HepG2 (cell line): ENCODE results near the gene NDUFS1. TPM values are rescaled to one million over a fixed set of nuclear protein-coding genes. Genes with fewer than 3 reads are reported as not detected.
A peak's percentile ranks its signal among the peaks of the same experiment; 100 is the strongest.

Source experiments
- BATF2 ChIP-seq: sonication (generic); formaldehyde crosslinking; IDR thresholded peaks from 2 replicates; pipeline ENCODE4 v1.8.0; 2022; ENCODE audit warnings: mild to moderate bottlenecking, missing genetic modification reagents, moderate library complexity
- CHCHD3 ChIP-seq: sonication (generic); formaldehyde crosslinking; IDR thresholded peaks from 2 replicates; pipeline ENCODE4 v1.8.0; 2022; ENCODE audit warnings: mild to moderate bottlenecking, missing genetic modification reagents, moderate library complexity
- DMTF1 ChIP-seq: sonication (generic); formaldehyde crosslinking; IDR thresholded peaks from 2 replicates; pipeline ENCODE4 v1.4.0; 2020; ENCODE audit warnings: mild to moderate bottlenecking, missing genetic modification reagents
- HINFP ChIP-seq: sonication (generic); formaldehyde crosslinking; IDR thresholded peaks from 2 replicates; pipeline ENCODE4 v1.4.0; 2020; ENCODE audit warnings: low read depth, mild to moderate bottlenecking, missing genetic modification reagents
- HNF4G ChIP-seq, 2 experiments: sonication (generic) in 1 of 2; formaldehyde crosslinking in 1 of 2; IDR thresholded peaks; 2 replicates each; pipeline versions ENCODE4 v1.4.0 to v1.6.1; 2011 to 2020; ENCODE audit warnings: borderline replicate concordance in 2 of 2, low read depth in 2 of 2, mild to moderate bottlenecking in 2 of 2, low read length in 1 of 2, missing genetic modification reagents in 1 of 2, moderate library complexity in 1 of 2
- KMT2A ChIP-seq: sonication (generic); formaldehyde crosslinking; IDR thresholded peaks from 2 replicates; pipeline ENCODE4 v1.4.0; 2020; ENCODE audit warnings: missing genetic modification reagents
- SP2 ChIP-seq: sonication (generic); formaldehyde crosslinking; IDR thresholded peaks from 2 replicates; pipeline ENCODE4 v1.5.1; 2020; ENCODE audit warnings: mild to moderate bottlenecking, missing genetic modification reagents
- SRSF1 ChIP-seq: fragments of 200-400 bp; formaldehyde crosslinking; optimal IDR thresholded peaks from 2 replicates; pipeline ENCODE3; 2017; ENCODE audit warnings: mild to moderate bottlenecking, low read depth, low read length, moderate library complexity
- SUZ12 ChIP-seq: fragments of 150-350 bp; IDR thresholded peaks from 2 replicates; pipeline ENCODE4 v1.6.1; 2014; ENCODE audit warnings: low read depth, low read length
- TIGD3 ChIP-seq: sonication (generic); formaldehyde crosslinking; IDR thresholded peaks from 2 replicates; pipeline ENCODE4 v1.5.1; 2020; ENCODE audit warnings: mild to moderate bottlenecking, missing genetic modification reagents, borderline replicate concordance
- WIZ ChIP-seq: sonication (generic); formaldehyde crosslinking; IDR thresholded peaks from 2 replicates; pipeline ENCODE4 v1.5.1; 2020; ENCODE audit warnings: mild to moderate bottlenecking, missing genetic modification reagents
- ZFAT ChIP-seq: sonication (generic); formaldehyde crosslinking; conservative IDR thresholded peaks from 2 replicates; pipeline ENCODE4 v1.8.1; 2023; ENCODE audit warnings: missing genetic modification reagents, inconsistent platforms
- ZFP82 ChIP-seq: sonication (generic); formaldehyde crosslinking; IDR thresholded peaks from 2 replicates; pipeline ENCODE4 v1.5.1; 2020; ENCODE audit warnings: mild to moderate bottlenecking, missing genetic modification reagents, borderline replicate concordance
- ZKSCAN8 ChIP-seq: IDR thresholded peaks from 2 replicates; pipeline ENCODE4 v1.6.1; 2016; ENCODE audit warnings: borderline replicate concordance, missing genetic modification reagents, missing compliant biosample characterization
- ZNF317 ChIP-seq: sonication (generic); formaldehyde crosslinking; IDR thresholded peaks from 2 replicates; pipeline ENCODE4 v1.5.0; 2020; ENCODE audit warnings: mild to moderate bottlenecking, missing genetic modification reagents
- ZNF337 ChIP-seq: sonication (generic); formaldehyde crosslinking; IDR thresholded peaks from 2 replicates; pipeline ENCODE4 v1.5.1; 2020; ENCODE audit warnings: missing genetic modification reagents, low read depth, mild to moderate bottlenecking, borderline replicate concordance
- ZNF550 ChIP-seq: sonication (generic); formaldehyde crosslinking; IDR thresholded peaks from 2 replicates; pipeline ENCODE4 v1.4.0; 2020; ENCODE audit warnings: mild to moderate bottlenecking, missing genetic modification reagents, borderline replicate concordance
- ZNF776 ChIP-seq: sonication (generic); formaldehyde crosslinking; IDR thresholded peaks from 2 replicates; pipeline ENCODE4 v1.4.0; 2020; ENCODE audit warnings: mild to moderate bottlenecking, missing genetic modification reagents
- ZXDC ChIP-seq: sonication (generic); formaldehyde crosslinking; IDR thresholded peaks from 2 replicates; pipeline ENCODE4 v1.5.0; 2020; ENCODE audit warnings: mild to moderate bottlenecking, missing genetic modification reagents
- polyA plus RNA-seq, 8 experiments: library from polyadenylated mRNA; depleted of rRNA in 3 of 8; stranded (reverse) in 7 of 8; unstranded in 1 of 8; fragments of >200 nt; fragmentation: Illumina TruSeq in 4 of 8; extraction: Trizol in 4 of 8; gene quantifications; 2 replicates each; pipeline versions ENCODE4 v1.2.1 to v1.2.3, GENCODE V29; 2011 to 2016; ENCODE audit warnings: low read depth in 4 of 8, missing spikeins in 1 of 8, mixed read lengths in 1 of 8; ENCODE audit not compliant: insufficient read depth in 1 of 8
- total RNA-seq, 5 experiments: library from RNA; depleted of rRNA; stranded (reverse); fragments of >200 nt; fragmentation: Illumina TruSeq; extraction: Trizol; gene quantifications; 2 replicates each; pipeline ENCODE4 v1.2.3, GENCODE V29; 2016; ENCODE audit warnings: low read depth in 1 of 5

The NDUFS1 gene
- total and polyA plus RNA-seq, 2 of the 13 experiments (the other 11 are each of a cell fraction or from before 2014, with no cell fraction given) = 139 to 242 TPM

GRCh38 chr2:206158563-206159345, 490 bp downstream of the NDUFS1 start (continued):
- peak; percentile 80; the same call in 1 of the 2 replicates for TF ChIP-seq ZNF550 (CRISPR knock-in tag)
- TF ChIP-seq ZNF317 = no peak
- 0 out of 2 replicates have a peak, but pooled peaks have one; percentile 13 for TF ChIP-seq ZFP82 (CRISPR knock-in tag)
- TF ChIP-seq CHCHD3 (CRISPR knock-in tag) = 0 out of 2 replicates have a peak, but pooled peaks have one; percentile 15
- TF ChIP-seq SP2 (CRISPR knock-in tag) = no peak
- peak; percentile 25; the same call in 1 of the 2 replicates for TF ChIP-seq HINFP (CRISPR knock-in tag)
- no peak for TF ChIP-seq ZKSCAN8 (CRISPR knock-in tag)
- peak; percentile 65; the same call in 1 of the 2 replicates for TF ChIP-seq ZXDC (CRISPR knock-in tag)
- peak; percentile 23; the same call in 1 of the 2 replicates for TF ChIP-seq WIZ (CRISPR knock-in tag)
- no peak for TF ChIP-seq BATF2 (CRISPR knock-in tag)
- TF ChIP-seq HNF4G (IDR thresholded peaks at IDR 0.05; ENCODE audit: borderline replicate concordance, low read depth, low read length) = no peak
- no peak for TF ChIP-seq HNF4G (CRISPR knock-in tag; IDR thresholded peaks at IDR 0.05; ENCODE audit: borderline replicate concordance, low read depth)
- peak; percentile 53; the same call in 1 of the 2 replicates for TF ChIP-seq TIGD3 (CRISPR knock-in tag)
- TF ChIP-seq DMTF1 (CRISPR knock-in tag) = 0 out of 2 replicates have a peak, but pooled peaks have one; percentile 23
- TF ChIP-seq KMT2A (CRISPR knock-in tag) = no peak
- no peak for TF ChIP-seq SUZ12
- no peak for TF ChIP-seq ZNF337 (CRISPR knock-in tag)
- no peak for TF ChIP-seq ZFAT (CRISPR knock-in tag)
- peak; percentile 62 for TF ChIP-seq SRSF1
- no peak for TF ChIP-seq ZNF776 (CRISPR knock-in tag)
